HTERT RPE-1 (cell line): ENCODE results near the gene RASSF5.

Experiments used
- in situ Hi-C: fragments of 300-500 bp; cut with MboI; formaldehyde crosslinking; loops from 4 replicates; pipeline ENCODE4 v1.14.3; 2020; ENCODE audit warnings: low sequenced_read_pairs

The RASSF5 gene

DNA sequence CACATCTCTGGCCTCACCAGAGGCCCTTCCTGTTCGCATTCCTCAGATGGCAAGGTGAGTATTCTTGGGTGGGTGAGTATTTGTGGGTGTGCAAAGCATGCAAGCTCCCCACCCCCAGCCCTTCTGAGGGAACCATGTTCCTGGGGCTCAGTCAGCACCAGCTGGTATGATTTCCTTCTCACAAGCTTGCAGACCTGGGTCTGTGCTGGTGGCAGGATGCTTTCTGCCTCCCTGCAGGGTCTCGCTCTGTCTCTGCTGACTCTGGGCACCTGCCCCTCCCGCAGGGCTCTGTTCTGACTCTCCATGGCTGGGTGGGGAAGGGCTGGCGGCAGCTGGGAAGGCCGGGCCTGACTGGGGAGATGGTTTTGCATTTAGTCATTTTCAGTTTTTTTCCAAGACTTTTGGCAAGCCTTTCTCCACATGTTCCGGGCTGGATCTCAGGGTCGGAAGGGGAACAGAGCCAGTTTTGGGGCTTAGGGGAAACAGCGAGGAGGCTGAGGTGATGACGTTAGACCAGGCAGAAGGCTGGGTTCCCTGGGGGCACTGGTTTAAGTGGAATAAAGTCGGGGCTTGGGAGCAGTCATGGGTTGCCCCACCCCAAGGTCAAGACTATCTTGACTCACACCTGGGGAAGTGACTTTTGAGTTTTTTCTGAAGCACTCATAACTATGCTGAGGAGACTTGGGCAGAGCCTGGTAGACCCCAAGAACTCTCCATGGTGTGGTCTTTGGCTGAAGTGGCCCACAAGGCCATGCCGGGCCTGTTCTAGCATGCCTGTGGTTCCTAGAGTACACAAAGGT is 6.2 kb downstream of the RASSF5 start:
- in situ Hi-C loops = no loop called here

DNA sequence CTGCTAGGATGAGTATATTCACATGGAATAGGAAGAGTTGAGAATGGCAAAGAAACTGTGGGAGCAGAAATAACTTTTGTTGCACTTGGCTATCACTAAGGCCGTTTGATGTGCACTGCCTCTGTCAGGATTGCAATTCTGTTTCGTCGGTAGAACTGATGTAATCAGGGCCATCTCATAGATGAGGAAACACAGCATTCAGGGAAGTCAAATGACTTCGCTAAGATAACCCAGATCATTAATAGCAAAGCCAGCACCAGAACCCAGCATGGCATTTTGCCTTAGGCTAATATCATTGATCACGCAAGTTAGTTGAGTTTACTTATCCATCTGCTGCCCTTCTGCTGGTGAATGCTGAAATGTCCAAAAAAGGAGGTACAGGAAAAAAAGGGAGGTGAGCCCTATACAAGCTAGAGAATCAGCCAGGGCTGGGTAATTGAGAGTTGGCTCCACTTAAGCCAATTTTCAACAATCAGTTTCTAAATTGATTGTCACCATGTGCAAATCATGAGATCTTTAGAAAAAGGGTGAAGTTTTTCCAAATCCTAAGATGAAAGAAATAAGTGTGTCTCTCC is 7.6 kb downstream of the RASSF5 start:
- in situ Hi-C loops = no loop called here

- in situ Hi-C loops = no loop called here
These were observed 9.3 kb downstream of the RASSF5 start for GRCh38 chr1:206516728-206516990.

GRCh38 chr1:206517784-206518183 is 10.5 kb downstream of the RASSF5 start:
- in situ Hi-C loops = no loop called here

- in situ Hi-C loops = no loop called here
These were observed 10.9 kb downstream of the RASSF5 start for GRCh38 chr1:206518206-206518605.

DNA sequence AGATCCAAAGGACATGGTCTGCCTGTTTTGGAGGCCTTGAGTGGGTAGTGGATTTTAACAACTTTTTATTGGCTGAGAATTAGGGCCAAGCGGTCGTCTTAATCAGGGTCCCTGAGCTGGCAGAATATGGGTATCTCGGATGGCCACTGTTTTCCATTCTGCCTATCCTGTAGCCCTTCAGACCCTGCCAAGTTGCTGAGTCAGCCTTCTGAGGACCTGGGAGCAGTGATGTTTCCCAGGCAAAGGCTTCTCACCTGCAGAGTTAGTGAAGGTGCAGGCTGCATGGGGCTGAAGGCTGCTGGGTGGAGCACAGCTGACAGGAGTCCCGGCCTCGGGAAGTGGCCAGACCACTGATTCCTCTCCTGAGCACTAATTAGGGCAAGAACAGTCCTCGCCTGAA is 11.4 kb downstream of the RASSF5 start:
- in situ Hi-C loops = no loop called here

DNA sequence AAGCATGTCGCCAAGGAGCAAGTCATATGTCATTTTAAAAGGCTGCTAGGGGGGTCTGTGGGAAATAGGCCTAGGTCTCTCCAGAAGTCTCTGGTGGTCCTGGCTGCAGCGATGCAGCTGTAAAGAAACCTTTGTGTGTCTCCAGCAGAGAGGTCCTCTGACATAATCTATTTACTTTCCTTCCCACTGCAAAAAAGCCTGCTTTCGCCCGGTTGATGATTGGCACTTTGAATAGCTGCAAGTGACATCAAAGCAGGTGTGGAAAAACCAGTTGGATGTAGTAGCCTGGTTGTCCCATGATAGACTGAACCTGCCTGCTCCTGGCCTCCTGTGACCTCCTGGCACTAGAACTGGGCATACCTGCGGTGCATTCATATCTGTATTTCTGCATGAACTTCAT is 13.8 kb downstream of the RASSF5 start:
- in situ Hi-C loops = no loop called here

DNA sequence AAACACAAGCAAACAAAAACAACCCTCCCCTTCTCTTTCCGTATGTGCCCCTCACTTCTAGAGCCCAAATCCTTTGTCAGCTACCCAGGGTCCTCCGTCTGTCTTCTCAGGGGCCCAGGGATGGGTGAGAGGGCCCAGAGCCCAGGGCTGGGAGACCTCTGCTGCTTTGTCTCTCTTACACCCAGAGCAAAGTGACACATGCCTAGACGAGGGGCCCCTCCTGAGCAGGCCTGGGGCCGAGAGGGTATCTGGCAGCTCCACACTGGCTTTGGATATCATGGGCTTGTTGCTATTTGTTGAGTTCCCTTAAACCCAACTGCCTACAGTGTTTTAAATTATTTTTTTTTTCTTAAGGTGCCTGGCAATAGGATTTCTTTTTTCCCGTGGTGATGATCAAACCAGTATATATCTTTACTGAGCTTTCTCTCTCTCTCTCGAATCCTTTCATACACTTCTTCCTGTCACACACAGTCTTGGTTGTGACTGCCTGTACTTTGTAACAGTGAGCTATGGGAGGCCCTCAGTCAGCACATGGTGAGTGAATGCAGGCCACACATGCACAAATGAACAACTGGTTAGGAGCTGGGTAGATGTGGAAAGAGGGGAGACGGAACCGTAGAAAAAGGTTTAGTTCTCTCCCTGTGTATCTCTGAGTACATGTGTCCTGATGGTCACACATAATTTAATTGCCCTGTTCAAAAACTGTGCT is 14.5 kb downstream of the RASSF5 start:
- in situ Hi-C loops = no loop called here

GRCh38 chr1:206524739-206525364 is 17.5 kb downstream of the RASSF5 start:
- in situ Hi-C loops = no loop called here

GRCh38 chr1:206526064-206526911 is 19.0 kb downstream of the RASSF5 start:
- in situ Hi-C loops = no loop called here

GRCh38 chr1:206529425-206529824 is 22.1 kb downstream of the RASSF5 start:
- in situ Hi-C loops = no loop called here

- in situ Hi-C loops = no loop called here
These were observed 25.0 kb downstream of the RASSF5 start for GRCh38 chr1:206532368-206532767.

- in situ Hi-C loops = no loop called here
These were observed 27.2 kb downstream of the RASSF5 start for GRCh38 chr1:206534552-206534951.

GRCh38 chr1:206535853-206536188 is 28.5 kb downstream of the RASSF5 start:
- in situ Hi-C loops = no loop called here

GRCh38 chr1:206537141-206537540 is 29.8 kb downstream of the RASSF5 start:
- in situ Hi-C loops = no loop called here

DNA sequence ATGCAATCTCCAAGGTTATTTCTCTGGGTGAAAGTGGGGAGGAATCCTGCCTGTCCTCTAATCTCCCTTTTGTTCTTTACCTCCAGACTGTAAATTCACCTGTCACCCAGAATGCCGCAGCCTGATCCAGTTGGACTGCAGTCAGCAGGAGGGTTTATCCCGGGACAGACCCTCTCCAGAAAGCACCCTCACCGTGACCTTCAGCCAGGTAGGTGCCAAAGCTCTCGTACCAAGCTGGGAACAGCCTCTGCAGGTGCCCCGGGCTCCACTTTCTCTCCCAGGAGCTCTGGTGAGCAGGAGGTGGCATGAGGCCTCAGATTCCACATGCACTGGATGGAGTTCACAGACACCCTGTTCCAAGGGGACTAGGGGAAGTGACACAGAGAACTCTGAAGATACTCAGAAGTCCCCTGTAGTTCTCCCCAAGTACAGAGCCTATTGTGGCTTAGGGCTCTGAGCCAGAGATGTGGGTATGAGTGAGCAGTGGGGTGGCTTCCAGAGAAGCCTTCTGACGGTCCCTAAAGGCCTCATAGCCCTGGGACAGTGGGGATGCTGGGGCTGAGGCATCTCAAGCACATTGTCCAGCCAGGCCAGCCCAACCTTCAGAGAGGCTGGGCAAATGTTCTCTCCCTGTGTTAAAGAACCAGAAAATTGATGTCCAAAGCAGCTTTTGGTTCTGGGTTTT is 30.9 kb downstream of the RASSF5 start:
- in situ Hi-C loops = no loop called here

DNA sequence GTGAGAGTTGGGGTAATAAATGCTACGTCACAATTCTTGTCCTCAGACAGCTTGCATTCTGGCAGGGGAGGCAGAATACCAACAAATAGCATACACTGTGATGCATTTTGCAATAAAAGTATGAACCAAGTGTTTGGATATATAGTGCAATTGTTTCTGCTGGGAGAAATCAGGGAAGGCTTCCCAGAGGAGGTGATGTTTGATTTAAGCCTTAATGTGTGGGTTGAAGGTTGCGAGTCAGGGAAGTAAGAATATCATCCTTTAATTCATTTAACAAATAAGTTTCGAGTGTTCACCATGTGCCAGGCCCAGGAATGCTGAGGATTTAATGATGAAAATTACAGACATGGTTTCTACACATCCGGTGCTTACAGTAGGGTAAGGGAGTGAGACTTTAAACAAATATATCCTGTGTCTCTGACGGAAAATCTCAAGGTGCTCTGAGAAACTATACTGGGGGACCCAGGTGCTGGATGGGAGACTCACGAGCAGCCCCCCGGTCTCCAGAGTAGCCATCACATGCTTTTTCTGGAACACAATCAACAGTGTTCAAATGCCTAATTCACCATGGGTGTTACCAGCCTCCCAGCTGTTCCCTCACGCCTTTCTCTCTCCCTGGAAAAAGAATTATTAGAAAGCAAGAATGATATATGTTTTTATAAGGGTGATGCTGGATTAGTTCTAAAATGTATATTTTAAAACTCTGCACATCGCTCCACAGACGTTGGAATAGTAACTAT is 31.7 kb downstream of the RASSF5 start:
- in situ Hi-C loops = no loop called here

DNA sequence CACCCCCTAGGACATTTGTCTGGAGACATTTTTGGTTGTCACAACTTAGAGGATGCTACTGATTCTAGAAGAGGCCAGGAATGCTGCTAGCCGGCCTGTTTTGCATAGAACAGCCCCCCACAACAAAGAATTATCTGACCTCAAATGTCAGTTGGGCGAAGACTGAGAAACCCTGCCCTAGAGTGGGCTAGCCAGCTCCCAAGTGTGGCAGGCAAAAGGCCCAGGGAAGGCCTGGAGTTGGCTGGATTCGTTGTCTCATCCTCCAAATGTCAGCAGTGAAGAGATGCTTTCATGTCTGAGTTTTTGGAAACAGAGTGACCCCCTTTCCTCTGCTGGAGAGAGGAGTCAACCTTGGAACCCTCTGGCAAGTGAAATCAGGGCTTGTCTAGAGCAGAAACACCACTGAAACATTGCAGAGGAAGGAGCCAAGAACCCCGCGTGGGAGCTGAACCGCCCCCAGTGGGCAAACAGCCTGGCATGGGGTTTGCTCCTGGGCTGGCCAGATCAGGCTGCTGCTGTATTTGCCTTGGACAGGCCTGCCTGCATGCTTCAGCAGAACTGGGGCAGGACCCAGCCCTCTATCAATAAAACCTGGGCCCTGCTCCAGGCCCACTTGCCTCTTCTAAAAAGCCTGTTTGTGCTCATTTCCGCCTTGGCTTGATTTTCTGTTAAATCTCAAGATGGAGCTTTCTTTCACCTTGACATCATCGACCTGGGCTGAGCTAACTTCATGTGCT is 32.9 kb downstream of the RASSF5 start:
- in situ Hi-C loops = no loop called here

GRCh38 chr1:206541236-206541833 is 34.0 kb downstream of the RASSF5 start:
- in situ Hi-C loops = no loop called here
